IPS-NIHi7 (cell line): ENCODE data around the gene CTTN.

Experiments
- DNase-seq: peaks from one replicate; pipeline ENCODE4 v3.0.0; 2012; ENCODE audit warnings: mixed read lengths; ENCODE audit errors: extremely low spot score

CTTN gene

DNA sequence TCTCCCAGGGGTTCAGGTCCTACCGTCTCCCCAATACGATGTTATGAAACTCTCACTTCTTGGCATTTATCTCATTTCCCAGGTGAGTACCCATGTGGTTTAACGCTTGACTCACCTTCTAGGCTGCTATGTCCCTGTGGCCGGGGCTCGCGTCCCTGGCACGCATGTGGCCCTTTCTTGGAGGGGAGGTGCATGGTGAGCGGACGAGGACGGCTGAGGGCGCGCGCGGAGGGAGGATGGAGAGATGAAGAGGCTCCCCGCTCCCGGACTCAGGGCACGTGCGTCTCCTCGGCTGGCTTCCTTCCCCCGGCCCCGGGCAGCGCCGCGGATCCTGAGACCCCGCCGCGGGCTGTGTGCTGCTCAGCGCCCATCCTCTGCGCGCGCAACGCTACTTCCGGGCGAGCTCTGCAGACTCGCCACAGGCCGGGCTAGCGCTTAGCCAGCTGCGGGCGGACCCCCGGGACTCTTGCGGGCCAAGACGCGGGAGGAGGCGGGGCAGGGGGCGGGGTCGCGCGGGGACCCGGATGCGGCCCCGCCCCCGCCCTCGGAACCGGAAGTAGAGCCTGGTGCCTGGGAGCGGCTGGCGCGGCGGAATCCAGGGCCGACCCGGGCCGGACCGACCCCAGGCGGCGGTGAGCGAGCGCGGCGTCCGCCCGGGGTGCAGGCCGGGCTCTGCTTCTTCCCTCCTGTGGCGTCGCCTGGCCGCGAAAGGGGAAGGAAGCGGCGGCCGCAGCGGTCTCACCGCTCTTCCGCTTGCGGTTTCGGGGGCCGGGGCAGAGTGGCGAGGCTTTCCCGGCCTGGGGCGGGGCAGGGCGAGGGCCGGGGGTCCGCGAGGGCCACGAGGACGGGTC, at the start of gene CTTN:
Gene CTTN (plus strand): TSS at position 547 of the 851 bp plus-strand sequence. CDS start 8,769 bp downstream, outside the sequence.
- DNase-seq, result peak; percentile 98

DNA sequence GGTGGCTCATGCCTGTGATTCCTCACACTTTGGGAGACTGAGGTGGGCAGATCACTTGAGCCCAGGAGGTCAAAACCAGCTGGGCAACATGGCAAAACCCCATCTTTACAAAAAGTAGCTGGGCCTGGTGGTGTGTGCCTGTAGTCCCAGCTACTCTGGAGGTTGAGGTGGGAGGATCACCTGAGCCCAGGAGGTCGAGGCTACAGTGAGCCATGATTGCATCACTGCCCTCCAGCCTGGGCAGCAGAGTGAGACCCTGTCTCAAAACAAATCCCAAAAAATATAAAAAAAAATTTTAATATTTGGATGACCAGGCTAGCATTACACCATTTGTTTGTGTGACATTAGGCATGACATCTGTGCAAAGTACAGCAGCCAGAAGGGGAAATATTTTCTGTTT, 49.7 kb upstream of the CTTN start:
- DNase-seq, result no peak

GRCh38 chr11:70351646-70352045, 46.7 kb upstream of the CTTN start:
- no peak for DNase-seq

DNA sequence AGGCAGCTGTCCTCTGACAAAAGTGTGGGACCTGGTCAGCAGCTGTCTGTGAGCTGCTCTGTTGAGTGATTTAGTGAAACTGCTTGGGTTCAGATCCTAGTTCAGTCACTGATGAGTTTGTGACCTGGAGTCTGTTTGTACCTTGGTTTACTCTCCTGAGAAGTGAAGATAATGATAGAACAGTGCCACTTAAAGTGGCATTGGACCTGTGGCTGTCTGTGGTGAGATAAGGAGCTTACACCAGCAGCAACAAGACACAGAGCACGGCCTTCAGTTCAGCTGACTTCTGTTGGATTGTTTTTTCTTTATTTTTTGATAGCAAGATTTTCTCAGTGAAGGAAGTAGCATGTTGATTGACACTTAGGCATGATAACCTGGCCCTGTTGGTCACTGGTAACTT, 46.2 kb upstream of the CTTN start:
- no peak for DNase-seq

GRCh38 chr11:70352601-70353000, 45.7 kb upstream of the CTTN start:
- DNase-seq, result no peak

DNA sequence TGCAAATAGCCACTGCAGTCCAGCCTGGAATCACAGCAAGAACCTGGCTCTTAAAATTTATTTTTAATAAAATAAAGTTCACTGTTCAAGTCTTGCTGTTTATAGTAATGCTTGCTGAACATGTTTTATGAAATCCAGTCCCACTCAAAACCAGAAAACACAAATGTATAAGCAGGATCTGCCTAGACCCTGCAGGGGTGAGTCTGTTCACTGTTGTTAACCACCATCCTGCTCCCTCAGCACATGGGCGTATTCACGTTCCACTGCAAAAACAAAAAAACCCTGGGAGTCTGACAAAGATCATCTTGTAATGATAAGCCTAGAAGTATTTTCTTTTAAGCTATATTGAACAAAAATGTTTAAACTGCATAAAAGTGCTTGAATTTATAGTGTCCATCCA, 45.0 kb upstream of the CTTN start:
- DNase-seq, result no peak

DNA sequence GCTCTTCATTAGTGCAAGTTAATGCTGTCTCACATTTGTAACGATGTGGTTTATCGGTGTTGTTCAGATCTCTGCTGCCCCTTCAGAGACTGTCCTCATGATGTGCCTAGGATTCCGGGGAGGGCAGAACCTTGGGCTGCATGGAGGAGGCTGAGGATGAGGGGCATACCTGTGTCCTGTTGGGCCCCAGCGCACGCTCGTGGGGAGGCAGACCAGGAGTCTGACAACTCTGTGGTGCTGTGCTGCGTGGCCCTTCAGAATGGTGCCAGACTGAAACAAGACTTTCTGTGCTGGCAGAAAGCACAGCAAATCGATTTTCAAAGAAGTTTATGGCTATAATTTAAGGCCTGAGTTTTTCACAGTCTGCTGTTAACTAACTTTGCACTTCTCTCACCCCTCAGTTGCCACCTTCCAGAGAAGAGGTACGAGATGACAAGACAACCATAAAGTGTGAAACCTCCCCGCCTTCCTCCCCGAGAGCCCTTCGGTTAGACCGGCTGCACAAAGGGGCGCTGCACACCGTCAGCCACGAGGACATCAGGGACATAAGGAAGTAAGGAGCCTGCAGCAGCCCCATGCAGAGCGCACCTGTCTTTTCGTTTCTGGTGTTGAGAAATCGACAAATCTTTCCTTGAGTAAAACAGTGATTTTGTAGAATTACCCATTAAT, 44.3 kb upstream of the CTTN start:
- no peak for DNase-seq

DNA sequence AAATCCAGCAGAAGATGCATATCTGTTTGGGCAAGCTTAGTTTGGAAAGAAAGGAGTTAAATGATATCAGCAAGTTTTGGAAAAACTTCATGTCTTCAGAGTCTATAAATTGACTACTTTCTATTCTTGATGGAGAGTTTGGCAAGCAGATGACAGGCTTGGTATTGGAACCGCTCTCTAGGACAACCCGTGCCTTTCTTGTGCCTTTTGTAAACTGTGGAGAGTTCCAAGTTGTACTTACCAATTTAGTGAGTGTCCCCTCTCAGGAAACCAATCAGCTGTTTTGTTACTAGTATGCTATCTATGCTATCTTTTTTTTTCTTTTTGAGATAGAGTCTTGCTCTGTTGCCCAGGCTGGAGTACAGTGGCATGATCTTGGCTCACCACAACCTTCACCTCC, 43.7 kb upstream of the CTTN start:
- no peak for DNase-seq

DNA sequence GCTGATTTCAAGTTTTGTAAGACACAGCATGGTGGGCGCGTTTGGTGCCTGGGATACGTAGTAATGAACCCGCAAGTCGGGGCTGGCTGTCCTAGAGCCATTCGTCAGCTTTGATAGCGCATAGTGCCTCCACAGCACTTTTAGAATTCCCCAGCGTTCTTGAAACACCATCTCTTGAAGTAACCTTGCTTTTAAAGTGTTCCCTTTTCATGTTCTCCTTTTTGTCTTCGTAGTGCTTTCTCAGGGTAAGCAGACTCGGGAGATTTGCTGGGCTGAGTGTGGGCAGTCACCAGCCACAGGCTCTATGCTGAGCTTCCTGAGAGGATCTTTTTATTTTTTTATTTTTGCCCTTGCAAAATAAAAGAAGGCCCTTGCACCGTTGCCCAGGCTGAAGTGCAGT, 39.6 kb upstream of the CTTN start:
- no peak for DNase-seq

DNA sequence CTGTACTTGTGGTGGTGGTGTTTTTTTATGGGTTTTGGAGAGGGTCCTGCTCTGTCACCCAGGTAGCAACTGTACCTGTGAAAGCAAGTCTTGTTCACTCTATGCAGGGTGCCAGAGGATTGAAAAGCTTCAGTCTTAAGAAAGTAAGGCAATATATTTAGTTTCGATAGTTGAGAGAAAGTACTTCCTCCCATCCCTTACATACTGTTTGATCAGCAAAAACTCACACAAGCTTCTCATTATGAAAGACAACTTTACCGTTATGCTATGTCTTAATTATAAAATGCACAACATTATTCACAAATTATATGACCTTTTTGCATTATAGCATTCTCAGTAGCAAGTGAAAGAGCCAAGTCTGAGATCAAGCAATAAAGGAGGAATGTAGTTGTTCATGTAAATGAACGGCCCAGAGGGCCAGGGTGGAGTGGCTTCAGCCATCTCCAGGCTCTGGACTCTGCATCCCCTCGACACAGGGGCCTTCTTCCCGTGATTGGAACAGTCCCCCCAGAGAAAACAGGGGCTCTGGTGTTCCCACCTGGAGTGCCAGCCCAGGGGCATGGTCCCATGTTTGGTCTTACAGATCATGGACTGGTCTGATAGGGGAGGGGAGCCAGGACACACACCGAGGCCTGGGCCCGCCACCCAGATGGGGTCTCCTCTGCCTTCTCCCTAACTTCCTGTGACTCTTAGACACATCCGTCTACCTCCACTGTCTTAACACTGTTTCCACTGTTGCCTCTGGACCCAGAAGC, 38.7 kb upstream of the CTTN start:
- DNase-seq, result no peak

- no peak for DNase-seq
These were observed 38.1 kb upstream of the CTTN start for GRCh38 chr11:70360211-70360610.

DNA sequence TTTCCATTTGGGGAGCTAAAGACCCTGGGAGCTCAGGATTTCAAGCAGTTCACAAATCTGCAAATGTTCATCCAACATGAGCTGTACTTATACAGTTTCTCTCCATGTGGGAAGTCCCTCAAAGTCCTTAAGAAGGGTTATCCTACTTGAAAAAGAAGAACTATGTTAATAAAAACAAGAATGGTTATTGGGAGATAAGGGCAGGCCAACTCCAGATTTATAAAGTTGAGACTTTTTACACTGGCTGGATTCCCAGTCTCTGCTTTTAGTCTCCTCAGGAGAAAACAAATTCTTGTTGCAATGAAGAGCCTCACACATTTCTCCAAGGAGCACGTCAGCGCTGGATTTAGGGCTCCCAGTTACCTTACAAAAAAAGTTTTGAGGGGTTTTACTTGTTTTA, 34.2 kb upstream of the CTTN start:
- DNase-seq, result no peak

- no peak for DNase-seq
These were observed 33.4 kb upstream of the CTTN start for GRCh38 chr11:70364745-70365543.

DNA sequence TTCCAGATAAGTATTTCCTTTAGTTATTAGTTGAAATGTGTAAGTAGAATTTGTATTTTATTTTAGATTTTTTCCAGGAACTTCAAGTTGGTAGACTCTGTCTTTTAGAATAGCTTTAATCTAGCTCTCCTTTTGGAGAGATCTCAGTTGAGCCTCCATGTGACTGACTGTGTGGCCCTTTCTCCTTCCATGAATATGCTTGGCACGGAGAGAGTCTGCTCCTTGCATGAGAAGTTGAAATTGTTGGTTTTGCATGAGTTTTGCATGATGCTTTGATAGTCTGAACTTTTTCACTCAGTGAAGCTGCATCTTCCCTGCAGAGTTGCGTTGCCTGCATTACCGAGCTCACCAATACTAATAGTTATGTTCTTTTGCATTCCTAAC, 32.8 kb upstream of the CTTN start:
- no peak for DNase-seq

- DNase-seq, result no peak
These were observed 31.3 kb upstream of the CTTN start for GRCh38 chr11:70367071-70367470.

DNA sequence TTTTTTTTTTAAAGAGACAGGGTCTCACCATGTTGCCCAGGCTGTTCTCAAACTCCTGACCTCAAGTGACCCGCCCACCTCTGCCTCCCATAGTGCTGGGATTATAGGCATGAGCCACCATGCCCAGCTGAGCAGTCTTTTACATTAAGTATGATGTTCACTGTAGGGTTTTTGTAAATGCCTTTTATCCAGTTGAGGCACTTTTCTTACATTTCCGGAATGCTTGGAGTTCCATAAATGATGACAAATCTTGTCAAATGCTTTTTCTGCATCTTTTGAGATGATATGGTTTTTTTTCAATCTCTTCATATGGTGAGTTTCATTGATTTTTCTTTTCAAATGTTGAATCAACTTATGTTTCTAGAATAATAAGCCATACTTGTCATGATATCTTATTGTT, 29.4 kb upstream of the CTTN start:
- no peak for DNase-seq

- DNase-seq, result no peak
These were observed 27.1 kb upstream of the CTTN start for GRCh38 chr11:70371241-70371640.

DNA sequence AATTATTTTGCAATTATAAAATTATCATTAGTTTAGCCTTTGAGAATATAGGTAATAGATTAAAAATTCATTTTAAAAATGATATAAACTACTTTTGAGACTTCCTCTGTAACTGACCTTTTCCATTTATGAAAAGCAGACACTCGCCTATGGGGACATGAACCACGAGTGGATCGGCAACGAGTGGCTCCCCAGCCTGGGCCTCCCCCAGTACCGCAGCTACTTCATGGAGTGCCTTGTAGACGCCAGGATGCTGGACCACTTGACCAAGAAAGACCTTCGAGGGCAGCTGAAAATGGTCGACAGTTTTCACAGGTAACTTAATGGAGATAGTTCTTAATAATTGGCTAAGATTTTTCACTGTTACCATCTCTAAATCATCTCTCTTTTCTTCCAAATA, 26.3 kb upstream of the CTTN start:
- no peak for DNase-seq

DNA sequence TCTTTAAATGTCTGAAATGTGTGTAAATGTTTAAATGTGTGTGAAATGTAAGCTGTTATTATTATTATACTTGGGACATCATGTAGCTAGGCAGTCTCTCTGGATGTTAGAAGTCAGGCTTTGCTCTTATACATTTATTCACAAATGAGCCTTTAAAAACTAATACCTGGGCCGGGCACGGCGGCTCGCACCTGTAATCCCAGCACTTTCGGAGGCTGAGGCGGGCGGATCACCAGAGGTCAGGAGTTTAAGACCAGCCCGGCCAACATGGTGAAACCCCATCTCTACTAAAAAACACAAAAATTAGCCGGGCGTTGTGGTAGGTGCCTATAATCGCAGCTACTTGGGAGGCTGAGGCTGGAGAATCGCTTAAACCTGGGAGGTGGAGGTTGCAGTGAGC, 21.7 kb upstream of the CTTN start:
- DNase-seq, result no peak

DNA sequence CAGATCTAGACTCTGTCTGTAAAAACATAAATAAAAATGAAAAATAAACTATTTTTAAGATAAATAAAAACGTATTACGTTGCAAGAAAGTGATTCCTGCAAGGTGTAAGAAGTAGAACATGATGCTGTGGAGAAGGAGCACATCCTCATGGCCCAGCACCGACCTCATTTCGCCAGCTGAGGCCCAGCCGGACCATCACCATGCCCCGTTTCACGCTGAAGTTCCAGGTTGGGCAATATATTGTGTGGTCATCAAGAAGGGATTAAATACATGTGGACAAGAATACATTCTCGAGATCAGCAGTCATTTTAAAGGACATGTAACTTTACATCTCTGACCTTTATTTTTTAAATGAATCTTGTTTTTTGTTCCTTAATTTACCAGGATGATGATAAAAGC, 20.7 kb upstream of the CTTN start:
- no peak for DNase-seq

DNA sequence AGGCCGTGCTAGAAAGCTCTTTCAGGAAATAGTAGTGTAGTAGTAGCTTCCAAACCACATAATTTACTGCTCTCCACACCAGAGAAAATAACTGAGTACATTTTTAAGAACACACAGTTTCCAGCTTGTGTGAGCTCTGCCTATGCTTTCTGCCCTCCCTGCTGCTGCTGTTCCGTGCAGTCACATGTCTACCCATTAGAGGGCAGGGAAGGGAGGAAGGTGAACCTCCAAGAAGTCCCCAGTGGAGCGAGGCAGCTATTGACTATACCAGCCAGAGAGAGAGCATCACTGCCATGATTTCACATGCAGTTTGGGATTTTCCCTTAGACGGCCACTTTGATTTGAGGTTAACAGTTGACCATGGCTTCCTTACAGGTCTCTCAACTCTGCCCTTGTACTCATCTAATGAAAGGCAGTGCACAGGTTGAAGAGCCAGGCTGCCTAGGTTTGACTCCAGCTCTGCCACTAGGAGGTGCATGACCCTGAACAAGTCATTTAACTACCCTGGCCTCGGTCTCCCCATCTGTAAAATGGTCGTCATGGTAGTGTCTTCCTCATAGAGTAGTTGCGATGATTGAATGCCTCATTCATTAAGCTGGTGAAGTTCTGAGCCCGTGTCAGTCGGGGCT, 19.7 kb upstream of the CTTN start:
- DNase-seq, result no peak
